ENCODE measurements around the gene FAM50A. TPM values are rescaled to one million over a fixed set of nuclear protein-coding genes. Genes with fewer than 3 reads are reported as not detected.

Gene FAM50A
- total RNA-seq, 1 experiment from 2014 or later = 75.9 TPM

Small RNAs within 50 kb of the gene (microRNA-seq; reads per million reads assigned to microRNA genes)
- gene MIR6858 = 2.8 reads per million, percentile 16 among the genes with 10 or more reads in this experiment

Other genes starting within 250 kb of the FAM50A start
- not detected in 2 replicates for gene OPN1MW2, start 224.4 kb upstream of the FAM50A start, total RNA-seq (2022)
- not detected in 2 replicates for gene OPN1MW3, start 186.6 kb upstream of the FAM50A start, total RNA-seq (2022)
- not detected in 2 replicates for gene TEX28, start 149.0 kb upstream of the FAM50A start, total RNA-seq (2022)
- gene TKTL1, start 148.3 kb upstream of the FAM50A start, total RNA-seq (2022) = 0.26 TPM in 1 of 2 replicates, not detected in the other
- 546 and 634 TPM in 2 replicates for gene FLNA, start 69.5 kb upstream of the FAM50A start, total RNA-seq (2022)
- gene EMD, start 64.8 kb upstream of the FAM50A start, total RNA-seq (2022) = 67.2 and 70.1 TPM in 2 replicates
- gene RPL10, start 45.8 kb upstream of the FAM50A start, total RNA-seq (2022) = 2,081 and 2,086 TPM in 2 replicates
- gene DNASE1L1, start 34.9 kb upstream of the FAM50A start, total RNA-seq (2022) = 8.8 and 9.7 TPM in 2 replicates
- gene TAFAZZIN, start 32.6 kb upstream of the FAM50A start, total RNA-seq (2022) = 30.2 and 34.0 TPM in 2 replicates
- gene ATP6AP1, start 15.5 kb upstream of the FAM50A start, total RNA-seq (2022) = 107 and 112 TPM in 2 replicates
- 68.7 and 69.5 TPM in 2 replicates for gene GDI1, start 7.0 kb upstream of the FAM50A start, total RNA-seq (2022)
- 58.4 and 61.5 TPM in 2 replicates for gene PLXNA3, start 14.1 kb downstream of the FAM50A start, total RNA-seq (2022)
- gene LAGE3, start 35.1 kb downstream of the FAM50A start, total RNA-seq (2022) = 26.0 and 26.7 TPM in 2 replicates
- 38.8 and 42.5 TPM in 2 replicates for gene UBL4A, start 42.5 kb downstream of the FAM50A start, total RNA-seq (2022)
- gene SLC10A3, start 46.5 kb downstream of the FAM50A start, total RNA-seq (2022) = 19.6 and 22.5 TPM in 2 replicates
- gene FAM3A, start 72.1 kb downstream of the FAM50A start, total RNA-seq (2022) = 23.0 and 27.3 TPM in 2 replicates
- gene G6PD, start 102.7 kb downstream of the FAM50A start, total RNA-seq (2022) = 83.6 and 103 TPM in 2 replicates
- gene IKBKG, start 103.5 kb downstream of the FAM50A start, total RNA-seq (2022) = 28.6 and 29.3 TPM in 2 replicates
- not detected in 2 replicates for gene CTAG1A, start 141.0 kb downstream of the FAM50A start, total RNA-seq (2022)
- not detected in 2 replicates for gene CTAG1B, start 175.1 kb downstream of the FAM50A start, total RNA-seq (2022)
- gene CTAG2, start 209.4 kb downstream of the FAM50A start, total RNA-seq (2022) = not detected in 2 replicates

Measured in Caco-2 (cell line).